A673 (cell line): ENCODE measurements around the gene TMEM244. TPM values are rescaled to one million over a fixed set of nuclear protein-coding genes. Genes with fewer than 3 reads are reported as not detected.
"Not testable (repeated sequence)": the region's sequence is repeated elsewhere in the genome, so short reads cannot be mapped to it uniquely, and the experiment has no call there.

Experiments
- BruUV-seq: library from RNA; stranded (reverse); fragments of 400-500 nt; replicated peaks from 2 replicates; lab custom pipeline; 2021; lab: Mats Ljungman, UMichigan
- CTCF ChIA-PET: fragments of 300-600 bp; sonication (Branson Sonifier 250); formaldehyde crosslinking; loops from one replicate; lab custom pipeline; 2022; ENCODE audit warnings: antibody characterized with exemption; lab: Charles Lee
- POLR2A ChIA-PET: fragments of 300-600 bp; sonication (Branson Sonifier 250); formaldehyde crosslinking; loops from one replicate; lab custom pipeline; 2022; ENCODE audit warnings: antibody characterized with exemption; ENCODE audit not compliant: low non-redundant PET; lab: Charles Lee
- DNase-seq: peaks from one replicate; pipeline ENCODE4 v3.0.0-alpha.2; 2015; ENCODE audit warnings: low spot score
- H3K27ac ChIP-seq: fragments of 200-600 bp; sonication (generic); 2 replicates; pipeline ENCODE4 v1.5.1; 2016; ENCODE audit warnings: mixed run types, low read depth, mild to moderate bottlenecking, mixed read lengths, antibody characterized with exemption, low read length; ENCODE audit not compliant: poor library complexity, severe bottlenecking
- H3K27me3 ChIP-seq: fragments of 200-600 bp; sonication (generic); replicated peaks from 2 replicates; pipeline ENCODE4 v1.6.1; 2017; ENCODE audit warnings: mixed run types, low read depth, mild to moderate bottlenecking, mixed read lengths, antibody characterized with exemption, low read length; ENCODE audit not compliant: insufficient read depth, poor library complexity
- H3K36me3 ChIP-seq: fragments of 200-600 bp; sonication (generic); 2 replicates; pipeline ENCODE4 v1.6.1; 2016; ENCODE audit warnings: mixed run types, mild to moderate bottlenecking, mixed read lengths, antibody characterized with exemption, low read length; ENCODE audit not compliant: insufficient read depth, poor library complexity, severe bottlenecking
- H3K4me1 ChIP-seq: fragments of 200-600 bp; sonication (generic); 2 replicates; pipeline ENCODE4 v1.6.1; 2017; ENCODE audit warnings: mixed run types, mild to moderate bottlenecking, mixed read lengths, antibody characterized with exemption, low read length; ENCODE audit not compliant: insufficient read depth, poor library complexity, severe bottlenecking
- H3K4me3 ChIP-seq: fragments of 200-600 bp; sonication (generic); 2 replicates; pipeline ENCODE4 v1.5.1; 2016; ENCODE audit warnings: low read depth, mixed run types, mild to moderate bottlenecking, mixed read lengths, low read length; ENCODE audit not compliant: poor library complexity, severe bottlenecking
- H3K9me3 ChIP-seq: fragments of 200-600 bp; sonication (generic); 2 replicates; pipeline ENCODE4 v1.6.1; 2016; ENCODE audit warnings: mixed run types, low read depth, mild to moderate bottlenecking, mixed read lengths, antibody characterized with exemption, low read length; ENCODE audit not compliant: poor library complexity, severe bottlenecking
- EZH2 ChIP-seq: fragments of 200-600 bp; sonication (generic); IDR thresholded peaks from 2 replicates; pipeline ENCODE4 v1.6.1; 2017; ENCODE audit warnings: borderline replicate concordance, low read depth, mild to moderate bottlenecking, mixed read lengths, antibody characterized with exemption, low read length; ENCODE audit not compliant: poor library complexity, severe bottlenecking
- intact Hi-C: fragments of 100-400 bp; cut with micrococcal nuclease; formaldehyde crosslinking; loops from one replicate; pipeline ENCODE4 v1.10.0; 2022; ENCODE audit not compliant: unreplicated experiment
- total RNA-seq: library from RNA; stranded (reverse); gene quantifications from 2 replicates; pipeline ENCODE4 v1.2.3, GENCODE V29; 2021
- TF ChIP-seq, protein P1 (sequence below): fragments of 300-800, 200-600 bp; sonication (generic); conservative IDR thresholded peaks from 2 replicates; pipeline ENCODE4 v1.5.1; 2017; ENCODE audit warnings: low read depth, mild to moderate bottlenecking, antibody characterized with exemption, low read length, moderate library complexity, mixed read lengths

TMEM244 gene
- total RNA-seq, 1 experiment from 2014 or later = not detected

DNA sequence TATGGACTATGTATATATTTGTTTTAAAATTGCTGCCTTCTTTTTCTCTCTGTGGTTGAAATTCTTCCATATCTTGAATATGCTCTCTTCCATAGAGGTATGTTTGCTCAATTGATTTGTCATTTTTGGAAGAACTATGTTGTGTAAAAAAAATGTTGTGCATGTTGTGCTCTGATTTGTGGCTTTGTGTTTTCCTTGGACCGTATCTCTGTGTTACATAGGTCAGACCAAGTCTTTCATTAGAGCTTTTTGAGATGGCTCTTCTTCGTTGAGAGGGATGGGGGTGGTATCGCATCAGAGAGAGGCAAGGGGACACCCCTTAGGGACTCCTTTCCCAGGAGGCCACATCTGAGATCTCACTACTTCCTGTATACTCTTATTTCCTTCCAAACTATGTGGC lies 43.8 kb downstream of the TMEM244 start:
- no peak for TF ChIP-seq EZH2
- TF ChIP-seq, protein P1, sequence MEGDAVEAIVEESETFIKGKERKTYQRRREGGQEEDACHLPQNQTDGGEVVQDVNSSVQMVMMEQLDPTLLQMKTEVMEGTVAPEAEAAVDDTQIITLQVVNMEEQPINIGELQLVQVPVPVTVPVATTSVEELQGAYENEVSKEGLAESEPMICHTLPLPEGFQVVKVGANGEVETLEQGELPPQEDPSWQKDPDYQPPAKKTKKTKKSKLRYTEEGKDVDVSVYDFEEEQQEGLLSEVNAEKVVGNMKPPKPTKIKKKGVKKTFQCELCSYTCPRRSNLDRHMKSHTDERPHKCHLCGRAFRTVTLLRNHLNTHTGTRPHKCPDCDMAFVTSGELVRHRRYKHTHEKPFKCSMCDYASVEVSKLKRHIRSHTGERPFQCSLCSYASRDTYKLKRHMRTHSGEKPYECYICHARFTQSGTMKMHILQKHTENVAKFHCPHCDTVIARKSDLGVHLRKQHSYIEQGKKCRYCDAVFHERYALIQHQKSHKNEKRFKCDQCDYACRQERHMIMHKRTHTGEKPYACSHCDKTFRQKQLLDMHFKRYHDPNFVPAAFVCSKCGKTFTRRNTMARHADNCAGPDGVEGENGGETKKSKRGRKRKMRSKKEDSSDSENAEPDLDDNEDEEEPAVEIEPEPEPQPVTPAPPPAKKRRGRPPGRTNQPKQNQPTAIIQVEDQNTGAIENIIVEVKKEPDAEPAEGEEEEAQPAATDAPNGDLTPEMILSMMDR = no peak
- ChIA-PET POLR2A (no interaction called here), CTCF (no interaction called here)
- intact Hi-C loops = no loop called here
- Histone ChIP-seq H3K27ac (no peak overlapping the region), H3K4me3 (no peak overlapping the region), H3K27me3 (no peaks in the 10 kb centered on the region), H3K9me3 (no peaks in the 10 kb centered on the region), H3K36me3 (no peaks in the 10 kb centered on the region), H3K4me1 (no peaks in the 10 kb centered on the region)
- DNase-seq = no peak
- BruUV-seq = no TSS peak

DNA sequence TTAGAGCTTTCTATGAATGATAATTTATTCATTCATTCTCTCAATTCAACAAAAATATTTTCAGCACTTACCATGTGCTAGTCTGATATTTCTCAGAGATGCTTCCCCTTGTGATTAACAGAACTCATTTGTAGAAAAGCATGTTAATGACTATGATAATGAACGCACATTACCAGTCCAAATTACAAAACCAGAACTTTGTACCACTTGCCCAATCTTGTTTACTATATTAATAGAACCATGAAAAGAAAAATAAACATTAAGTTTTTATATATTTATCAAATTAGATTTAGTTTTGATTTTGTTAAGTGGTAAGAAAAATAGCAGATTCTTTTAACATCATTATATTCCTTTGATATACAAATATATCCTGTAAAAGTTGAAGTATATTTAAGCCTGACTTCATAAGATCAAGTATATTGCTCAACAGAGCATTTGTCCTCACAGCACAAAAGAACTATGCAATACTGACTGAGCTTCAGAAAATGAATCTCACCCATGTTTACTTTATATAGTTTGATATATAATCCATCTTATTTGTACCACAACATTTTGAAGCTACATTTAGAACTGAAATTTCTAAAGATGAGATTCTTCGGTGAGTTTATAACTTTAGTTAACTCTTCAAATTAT lies 48.9 kb downstream of the TMEM244 start:
- TF ChIP-seq, protein P1 = no peak
- TF ChIP-seq EZH2 = no peak
- H3K27me3 ChIP-seq = no peaks in the 10 kb centered on the region
- ChIA-PET CTCF (interaction anchor here (0.6 kb wide), 1 partner anchor 14 kb away, joined by 3 read pairs; no protein-coding TSS in a partner anchor), POLR2A (no interaction called here)
- no TSS peak for BruUV-seq
- no peaks in the 10 kb centered on the region for H3K4me1 ChIP-seq
- no peaks in the 10 kb centered on the region for H3K36me3 ChIP-seq
- H3K4me3 ChIP-seq = no peak overlapping the region
- intact Hi-C loops = no loop called here
- no peak overlapping the region for H3K27ac ChIP-seq
- DNase-seq = no peak
- H3K9me3 ChIP-seq = no peaks in the 10 kb centered on the region

DNA sequence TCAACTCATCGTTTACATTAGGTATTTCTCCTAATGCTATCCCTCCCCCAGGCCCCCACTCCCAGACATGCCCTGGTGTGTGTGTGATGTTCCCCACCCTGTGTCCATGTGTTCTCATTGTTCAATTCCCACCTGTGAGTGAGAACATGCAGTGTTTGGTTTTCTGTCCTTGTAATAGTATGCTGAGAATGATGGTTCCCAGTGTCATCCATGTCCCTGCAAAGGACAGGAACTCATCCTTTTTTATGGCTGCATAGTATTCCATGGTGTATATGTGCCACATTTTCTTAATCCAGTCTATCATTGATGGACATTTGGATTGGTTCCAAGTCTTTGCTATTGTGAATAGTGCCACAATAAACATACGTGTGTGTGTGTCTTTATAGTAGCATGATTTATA lies 54.0 kb downstream of the TMEM244 start:
- intact Hi-C loops, CTCF ChIA-PET, H3K36me3 ChIP-seq, H3K9me3 ChIP-seq, H3K4me1 ChIP-seq, DNase-seq, H3K27me3 ChIP-seq, H3K27ac ChIP-seq, POLR2A ChIA-PET, BruUV-seq, H3K4me3 ChIP-seq: not testable (repeated sequence)

DNA sequence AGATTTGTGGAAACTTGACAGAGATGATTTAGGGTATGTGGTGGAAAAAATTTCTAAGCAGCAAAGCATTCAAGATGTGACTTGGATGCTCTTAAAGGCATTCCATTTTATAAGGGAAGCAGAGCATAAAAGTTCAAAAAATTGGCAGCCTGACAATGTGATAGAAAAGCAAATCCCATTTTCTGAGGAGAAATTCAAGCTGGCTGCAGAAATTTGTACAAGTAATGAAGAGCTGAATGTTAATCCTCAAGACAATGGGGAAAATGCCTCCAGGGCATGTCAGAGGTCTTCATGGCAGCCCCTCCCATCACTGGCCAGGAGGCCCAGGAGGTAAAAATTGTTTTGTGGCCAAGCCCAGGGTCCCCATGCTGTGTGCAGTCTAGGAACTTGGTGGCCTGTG lies 58.2 kb downstream of the TMEM244 start:
- H3K9me3 ChIP-seq, H3K27me3 ChIP-seq, CTCF ChIA-PET, intact Hi-C loops, H3K4me3 ChIP-seq, H3K4me1 ChIP-seq, POLR2A ChIA-PET, H3K27ac ChIP-seq, BruUV-seq, H3K36me3 ChIP-seq: not testable (repeated sequence)
- DNase-seq = peak; percentile 54
